22Rv1 (cell line): Measurements from ENCODE around the gene CTNNA3.

Experiments
- ZFX ChIP-seq: fragments of 450-650 bp; IDR thresholded peaks from 2 replicates; pipeline ENCODE4 v1.6.1; 2017; ENCODE audit warnings: antibody characterized with exemption, borderline replicate concordance
- TF ChIP-seq, protein P1 (sequence below): fragments of 450-650 bp; IDR thresholded peaks from 2 replicates; pipeline ENCODE4 v1.5.1; 2017; ENCODE audit warnings: mild to moderate bottlenecking

GRCh38 chr10:67261300-67261797 is 434.6 kb downstream of the CTNNA3 start:
- TF ChIP-seq, protein P1, sequence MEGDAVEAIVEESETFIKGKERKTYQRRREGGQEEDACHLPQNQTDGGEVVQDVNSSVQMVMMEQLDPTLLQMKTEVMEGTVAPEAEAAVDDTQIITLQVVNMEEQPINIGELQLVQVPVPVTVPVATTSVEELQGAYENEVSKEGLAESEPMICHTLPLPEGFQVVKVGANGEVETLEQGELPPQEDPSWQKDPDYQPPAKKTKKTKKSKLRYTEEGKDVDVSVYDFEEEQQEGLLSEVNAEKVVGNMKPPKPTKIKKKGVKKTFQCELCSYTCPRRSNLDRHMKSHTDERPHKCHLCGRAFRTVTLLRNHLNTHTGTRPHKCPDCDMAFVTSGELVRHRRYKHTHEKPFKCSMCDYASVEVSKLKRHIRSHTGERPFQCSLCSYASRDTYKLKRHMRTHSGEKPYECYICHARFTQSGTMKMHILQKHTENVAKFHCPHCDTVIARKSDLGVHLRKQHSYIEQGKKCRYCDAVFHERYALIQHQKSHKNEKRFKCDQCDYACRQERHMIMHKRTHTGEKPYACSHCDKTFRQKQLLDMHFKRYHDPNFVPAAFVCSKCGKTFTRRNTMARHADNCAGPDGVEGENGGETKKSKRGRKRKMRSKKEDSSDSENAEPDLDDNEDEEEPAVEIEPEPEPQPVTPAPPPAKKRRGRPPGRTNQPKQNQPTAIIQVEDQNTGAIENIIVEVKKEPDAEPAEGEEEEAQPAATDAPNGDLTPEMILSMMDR: no peak
- TF ChIP-seq ZFX: no peak
